ENCODE results near the gene CDH13. TPM values are rescaled to one million over a fixed set of nuclear protein-coding genes. Genes with fewer than 3 reads are reported as not detected.

CDH13 gene
- total and polyA plus RNA-seq, 2 of the 8 experiments (the other 6 are each of a cell fraction or from before 2014, with no cell fraction given) = 2.3 to 2.4 TPM

DNA sequence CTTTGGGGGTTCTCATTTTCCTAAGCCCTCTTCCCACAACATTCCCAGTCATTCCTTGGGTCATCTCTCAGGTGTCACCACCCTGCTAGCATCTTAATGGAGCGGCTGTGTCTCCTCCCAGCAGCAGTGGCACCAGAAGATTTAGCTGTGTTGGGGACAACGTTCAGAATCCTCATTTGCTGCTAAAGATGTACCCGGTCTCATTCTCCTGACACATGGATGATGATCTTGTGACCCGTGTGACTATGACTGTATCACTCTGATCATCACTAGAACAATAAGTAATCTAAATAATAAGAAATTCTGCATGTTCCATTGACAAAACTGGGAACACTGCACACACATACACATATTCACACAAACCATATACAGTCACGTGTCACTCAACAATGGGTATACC, 781.2 kb downstream of the CDH13 start:
- no peak overlapping the region for H2AFZ ChIP-seq (ENCODE audit: low read length)
- H3K4me1 ChIP-seq (replicated peaks in 1 of 4; ENCODE audit: control insufficient read depth in 3 of 4, insufficient read depth in 4 of 4, low read length in 3 of 4) = no peaks in the 10 kb centered on the region
- no peak overlapping the region for H2BK12ac ChIP-seq (ENCODE audit: low read depth, low read length)
- H3K56ac ChIP-seq (replicated peaks; ENCODE audit: insufficient read length, low read depth, low read length) = no peak overlapping the region
- ChIA-PET POLR2A (ENCODE audit: partially characterized antibody) (no interaction called here), CTCF (ENCODE audit: partially characterized antibody) (no interaction called here)
- H2BK5ac ChIP-seq (ENCODE audit: low read depth, low read length) = no peak overlapping the region
- H4K20me1 ChIP-seq (replicated peaks in 1 of 2; ENCODE audit: control insufficient read depth in 1 of 2, insufficient read depth in 2 of 2, low read length in 2 of 2) = no peaks in the 10 kb centered on the region
- H2BK15ac ChIP-seq (ENCODE audit: low read length) = no peak overlapping the region
- H2BK20ac ChIP-seq (ENCODE audit: low read length) = no peak overlapping the region
- H3K23ac ChIP-seq (ENCODE audit: insufficient read length) = no peak overlapping the region
- no peak overlapping the region for H4K91ac ChIP-seq (replicated peaks; ENCODE audit: insufficient read length, low read length)
- no peak for DNase-seq (ENCODE audit: low read depth in 1 of 2, low spot score in 2 of 2)
- H3K4me3 ChIP-seq (ENCODE audit: extremely low read depth in 1 of 4, insufficient read depth in 2 of 4, low read depth in 3 of 4, low read length in 4 of 4) = no peak overlapping the region
- no peak overlapping the region for H2AK5ac ChIP-seq (ENCODE audit: low read depth, low read length)
- no peak overlapping the region for H3K4ac ChIP-seq (replicated peaks; ENCODE audit: insufficient read length, low read depth, low read length)
- H3K27me3 ChIP-seq (replicated peaks in 1 of 4; ENCODE audit: control insufficient read depth in 3 of 4, extremely low read depth in 1 of 4, insufficient read depth in 3 of 4, low read length in 3 of 4) = no peaks in the 10 kb centered on the region
- no peaks in the 10 kb centered on the region for H3K23me2 ChIP-seq (ENCODE audit: low read depth, low read length)
- no peaks in the 10 kb centered on the region for H3K9me3 ChIP-seq (ENCODE audit: insufficient read depth in 2 of 2, low read depth in 1 of 2, low read length in 1 of 2)
- no peak for FAIRE-seq
- H3K27ac ChIP-seq (ENCODE audit: low read depth, low read length) = no peak overlapping the region
- WGBS, 2 experiments (ENCODE audit: extremely low coverage in 1 of 2, insufficient coverage in 1 of 2, insufficient read length in 1 of 2, insufficient replicate concordance in 2 of 2, low coverage in 1 of 2, low lambda C conversion rate in 2 of 2, missing lambda C conversion rate in 1 of 2) = 85% methylated on average over 5 of the region's 5 CpGs; no CpG with 5 or more reads in 1 of the 2 experiments
- no peaks in the 10 kb centered on the region for H3K79me2 ChIP-seq (ENCODE audit: control insufficient read depth in 1 of 2, insufficient read depth in 2 of 2, low read length in 2 of 2)
- H3K18ac ChIP-seq (ENCODE audit: extremely low read depth, low read length) = no peak overlapping the region
- no peak overlapping the region for H3K14ac ChIP-seq (ENCODE audit: insufficient read length)
- no peak overlapping the region for H2BK120ac ChIP-seq (replicated peaks; ENCODE audit: low read depth, low read length)
- H4K5ac ChIP-seq (ENCODE audit: insufficient read length, low read depth, low read length) = no peak overlapping the region
- H3K9ac ChIP-seq (replicated peaks in 1 of 4; ENCODE audit: extremely low read depth in 1 of 4, low read depth in 3 of 4, low read length in 3 of 4) = no peak overlapping the region
- H3K36me3 ChIP-seq (ENCODE audit: control insufficient read depth in 2 of 4, insufficient read depth in 4 of 4, low read length in 3 of 4) = no peaks in the 10 kb centered on the region
- H4K8ac ChIP-seq (ENCODE audit: extremely low read depth, insufficient read depth, low read length) = no peak overlapping the region
- no peak overlapping the region for H3K4me2 ChIP-seq (ENCODE audit: insufficient read depth in 1 of 2, low read depth in 2 of 2, low read length in 2 of 2)
- no peaks in the 10 kb centered on the region for H3K79me1 ChIP-seq (ENCODE audit: low read depth, low read length)
- TF ChIP-seq BCL11A (IDR thresholded peaks at IDR 0.05; ENCODE audit: low read depth in 2 of 2, low read length in 2 of 2) (no peak), SIX5 (IDR thresholded peaks at IDR 0.05; ENCODE audit: low read depth, low read length) (no peak), RFX5 (IDR thresholded peaks at IDR 0.05; ENCODE audit: borderline replicate concordance, low read depth, low read length) (no peak), RNF2 (IDR thresholded peaks at IDR 0.05; ENCODE audit: borderline replicate concordance, low read depth, low read length, missing control alignments, poor library complexity, severe bottlenecking) (no peak), KDM4A (IDR thresholded peaks at IDR 0.05; ENCODE audit: low read depth, low read length, severe bottlenecking) (no peak), EGR1 (IDR thresholded peaks at IDR 0.05; ENCODE audit: borderline replicate concordance, low read depth, low read length) (no peak)
- TF ChIP-seq, protein P1, sequence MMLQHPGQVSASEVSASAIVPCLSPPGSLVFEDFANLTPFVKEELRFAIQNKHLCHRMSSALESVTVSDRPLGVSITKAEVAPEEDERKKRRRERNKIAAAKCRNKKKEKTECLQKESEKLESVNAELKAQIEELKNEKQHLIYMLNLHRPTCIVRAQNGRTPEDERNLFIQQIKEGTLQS (IDR thresholded peaks at IDR 0.05; ENCODE audit: insufficient read depth, low read depth, low read length) = no peak
